GM18511 (cell line): ENCODE results near the gene SLC17A8.
"Not testable (repeated sequence)": the region's sequence is repeated elsewhere in the genome, so short reads cannot be mapped to it uniquely, and the experiment has no call there.

ENCODE experiments used
- ATAC-seq: cut with Tn5 transposase; IDR thresholded peaks from one replicate; pipeline ENCODE4 v1.9.1; 2021; ENCODE audit warnings: mild to moderate bottlenecking, moderate library complexity; ENCODE audit not compliant: unreplicated experiment

SLC17A8 gene

DNA sequence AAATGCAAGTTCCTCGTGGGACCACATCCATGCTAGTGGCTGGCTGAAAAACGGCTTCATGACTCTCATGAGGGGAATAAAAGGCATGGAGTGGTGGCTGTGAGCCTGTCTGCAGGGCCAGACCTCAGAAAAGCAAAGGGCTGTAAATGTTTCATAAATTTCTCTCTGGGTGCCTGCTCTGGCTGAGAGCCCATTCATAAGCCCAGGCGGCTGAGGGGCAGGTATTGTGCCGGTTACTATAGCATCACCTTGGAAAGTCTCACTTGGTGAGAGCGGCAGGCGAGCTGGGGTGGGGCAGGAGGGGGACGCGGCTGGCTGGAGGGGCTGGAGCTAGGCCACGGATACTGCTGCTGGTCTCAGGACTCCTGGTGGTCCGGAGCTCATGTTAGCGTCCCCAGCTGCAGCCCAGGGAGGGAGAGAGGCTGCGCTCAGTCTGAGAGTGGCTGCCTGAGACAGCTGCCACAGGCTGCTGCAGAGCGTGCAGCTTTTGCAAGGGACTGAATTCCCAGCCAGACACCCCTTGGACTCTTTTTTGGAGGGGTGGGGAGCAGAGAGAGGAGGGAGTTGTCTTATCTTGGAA lies at the start of gene SLC17A8:
SLC17A8 (plus strand) TSS at position 431 of the 580 bp plus-strand sequence. CDS start 318 bp downstream, outside the sequence.
- no peak for ATAC-seq

DNA sequence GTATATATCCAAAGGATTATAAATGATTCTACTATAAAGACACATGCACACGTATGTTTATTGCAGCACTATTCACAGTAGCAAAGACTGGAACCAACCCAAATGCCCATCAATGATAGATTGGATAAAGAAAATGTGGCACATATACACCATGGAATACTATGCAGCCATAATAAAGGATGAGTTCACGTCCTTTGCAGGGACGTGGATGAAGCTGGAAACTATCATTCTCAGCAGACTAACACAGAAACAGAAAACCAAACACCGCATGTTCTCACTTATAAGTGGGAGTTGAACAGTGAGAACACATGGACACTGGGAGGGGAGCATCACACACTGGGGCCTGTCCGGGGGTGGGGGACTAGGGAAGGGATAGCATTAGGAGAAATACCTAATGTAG lies 48.7 kb upstream of the SLC17A8 start:
- not testable (repeated sequence) for ATAC-seq

DNA sequence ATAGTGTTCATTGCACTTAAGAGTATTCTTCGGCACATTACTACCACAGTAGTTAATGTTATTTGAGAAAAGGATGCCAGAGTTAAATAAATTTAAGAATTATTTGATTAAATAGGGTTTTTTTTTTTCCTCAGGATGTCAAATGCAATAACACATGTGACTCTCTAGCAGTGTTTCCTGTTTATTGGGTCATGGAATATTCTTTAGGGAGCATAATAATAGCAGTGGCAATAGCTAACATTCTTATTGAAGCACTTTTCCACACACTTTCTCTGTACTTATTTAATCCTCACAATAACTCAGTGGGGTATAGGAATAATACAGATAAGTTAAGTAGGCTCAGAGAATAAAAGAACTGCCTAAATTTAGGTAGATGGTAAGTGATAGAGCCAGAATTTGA lies 45.6 kb upstream of the SLC17A8 start:
- ATAC-seq = no peak

DNA sequence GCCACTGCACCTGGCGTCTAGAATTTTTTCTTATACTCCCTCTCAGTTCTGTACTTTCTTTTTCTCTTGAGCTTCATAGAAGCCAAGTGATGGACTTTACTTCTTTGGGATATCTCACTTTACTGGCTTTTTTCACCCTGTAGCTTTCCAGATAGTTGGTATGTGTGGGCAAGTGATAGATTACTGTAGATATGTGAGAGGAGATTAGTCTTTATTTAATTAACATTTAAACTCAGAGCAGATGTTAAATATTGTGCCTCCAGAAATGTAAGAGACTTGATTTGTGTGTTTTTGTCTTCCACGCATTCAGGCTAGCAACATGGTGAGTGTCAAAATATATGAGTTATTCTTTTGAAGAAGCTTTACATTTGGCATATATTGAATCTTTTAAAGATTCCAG lies 39.5 kb upstream of the SLC17A8 start:
- ATAC-seq = no peak

DNA sequence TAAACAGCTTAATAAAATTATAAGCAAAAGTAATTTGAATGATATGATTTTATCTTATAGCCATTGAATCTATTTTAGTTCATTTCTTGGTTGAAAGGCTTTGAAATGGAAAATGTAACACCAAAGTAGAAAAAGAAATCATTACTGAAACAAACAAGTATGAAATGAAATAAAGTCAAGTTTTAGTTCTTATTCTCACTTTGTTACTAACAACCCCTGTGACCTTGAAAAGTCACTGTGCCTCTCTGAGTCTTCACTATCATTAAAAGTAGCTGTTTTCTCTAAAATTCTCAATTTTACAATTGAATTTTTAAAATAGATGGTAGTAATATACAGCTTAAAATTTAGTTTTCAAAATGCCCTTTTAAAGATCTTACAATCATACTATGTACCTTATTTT lies 32.4 kb upstream of the SLC17A8 start:
- ATAC-seq = no peak

- ATAC-seq = no peak
Measured at GRCh38 chr12:100326208-100326607, 30.7 kb upstream of the SLC17A8 start.

DNA sequence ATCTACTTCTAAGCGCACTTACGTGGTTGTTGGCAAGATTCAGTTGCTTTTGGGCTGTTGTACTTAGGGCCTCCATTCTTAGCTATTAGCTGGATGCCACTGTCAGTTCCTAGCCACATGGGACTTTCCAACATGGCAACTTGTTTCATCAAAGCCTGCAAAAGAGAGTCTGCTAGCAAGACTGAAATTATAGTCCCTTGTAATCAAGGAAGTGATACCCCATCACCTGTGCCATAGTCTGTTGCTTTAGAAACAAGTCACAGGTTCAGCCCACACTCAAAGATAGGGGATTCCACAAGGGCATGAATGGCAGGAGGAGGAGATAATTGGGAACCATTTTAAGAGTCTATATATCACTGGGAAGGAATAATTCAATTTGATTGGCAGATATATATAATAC lies 27.1 kb upstream of the SLC17A8 start:
- peak; percentile 96 for ATAC-seq

GRCh38 chr12:100331871-100332270 lies 25.0 kb upstream of the SLC17A8 start:
- no peak for ATAC-seq

DNA sequence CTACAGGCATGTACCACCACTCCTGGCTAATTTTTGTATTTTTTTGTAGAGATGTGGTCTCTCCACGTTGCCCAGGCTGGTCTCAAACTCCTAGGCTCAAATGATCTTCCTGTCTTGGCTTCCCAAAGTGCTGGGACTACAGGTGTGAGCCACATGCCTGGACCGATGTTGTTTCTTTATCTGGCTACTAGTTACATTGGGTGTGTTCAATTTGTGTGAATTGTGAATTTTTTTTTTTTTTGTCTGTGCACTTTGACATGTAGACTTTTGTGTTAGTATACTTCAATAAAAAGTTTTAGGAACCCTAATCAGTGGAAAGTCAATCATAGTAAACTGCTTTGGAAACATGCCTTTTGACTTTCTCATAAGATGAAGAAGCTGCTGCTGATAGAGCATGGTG lies 24.0 kb upstream of the SLC17A8 start:
- no peak for ATAC-seq

DNA sequence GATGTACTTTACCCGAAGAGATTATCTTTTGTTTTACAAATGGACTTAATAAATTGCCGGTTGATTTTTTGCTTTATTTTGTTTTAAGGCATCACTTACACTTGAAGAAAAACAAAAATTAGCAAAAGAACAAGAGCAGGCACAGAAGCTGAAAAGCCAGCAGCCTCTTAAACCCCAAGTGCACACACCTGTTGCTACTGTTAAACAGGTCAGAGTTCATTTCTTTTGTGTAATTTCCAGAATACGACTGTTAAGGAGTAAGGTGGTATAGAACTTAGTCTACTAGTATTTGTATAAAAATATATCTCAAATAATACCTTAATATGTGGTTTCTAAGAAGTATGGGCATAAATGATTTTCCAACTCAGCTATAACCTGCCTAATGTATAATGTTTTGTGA lies 19.6 kb upstream of the SLC17A8 start:
- ATAC-seq = no peak

DNA sequence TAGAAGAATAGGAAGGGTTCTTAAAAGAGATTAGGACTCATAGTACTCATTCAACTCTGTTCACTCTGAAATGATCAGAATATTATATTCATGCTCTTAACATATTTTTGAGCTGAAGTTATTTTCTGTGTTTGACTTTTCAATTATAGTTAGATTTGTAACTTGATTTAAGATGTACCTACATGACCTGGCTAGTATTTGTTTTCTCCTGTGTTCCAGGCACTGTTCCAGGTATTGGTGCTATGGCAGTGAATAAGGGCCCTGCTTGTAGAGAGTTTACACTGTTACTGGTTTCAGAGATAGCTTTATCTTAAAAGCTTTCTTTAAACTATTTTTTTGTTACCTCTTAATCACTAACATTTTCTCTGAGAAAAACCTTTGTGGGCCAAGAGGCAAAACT lies 19.1 kb upstream of the SLC17A8 start:
- no peak for ATAC-seq

- no peak for ATAC-seq
Measured at GRCh38 chr12:100339071-100339470, 17.8 kb upstream of the SLC17A8 start.

DNA sequence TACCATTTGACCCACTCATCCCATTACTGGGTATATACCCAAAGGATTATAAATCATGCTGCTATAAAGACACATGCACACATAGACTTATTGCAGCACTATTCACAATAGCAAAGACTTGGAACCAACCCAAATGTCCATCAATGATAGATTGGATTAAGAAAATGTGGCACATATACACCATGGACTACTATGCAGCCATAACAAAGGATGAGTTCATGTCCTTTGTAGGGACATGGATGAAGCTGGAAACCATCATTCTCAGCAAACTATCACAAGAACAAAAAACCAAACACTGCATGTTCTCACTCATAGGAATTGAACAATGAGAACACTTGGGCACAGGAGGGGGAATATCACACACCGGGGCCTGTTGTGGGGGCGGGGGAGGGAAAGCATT lies 14.0 kb upstream of the SLC17A8 start:
- ATAC-seq = not testable (repeated sequence)

DNA sequence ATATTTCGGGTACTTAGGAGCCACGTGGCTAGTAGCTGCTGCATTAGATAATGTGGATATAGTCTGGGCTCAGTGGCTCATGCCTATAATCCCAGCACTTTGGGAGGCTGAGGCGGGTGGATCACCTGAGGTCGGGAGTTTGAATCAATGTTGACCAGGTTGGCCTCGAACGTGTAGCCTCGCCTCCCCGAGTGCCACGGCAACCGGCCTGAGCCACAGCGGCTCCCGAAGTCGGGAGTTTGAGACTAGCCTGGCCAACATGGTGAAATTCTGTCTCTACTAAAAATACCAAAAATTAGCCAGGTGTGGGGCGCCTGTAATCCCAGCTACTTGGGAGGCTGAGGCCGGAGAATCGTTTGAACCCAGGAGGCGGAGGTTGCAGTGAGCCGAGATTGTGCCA lies 12.5 kb upstream of the SLC17A8 start:
- ATAC-seq = not testable (repeated sequence)

GRCh38 chr12:100345020-100345767 lies 11.7 kb upstream of the SLC17A8 start:
- ATAC-seq = no peak

DNA sequence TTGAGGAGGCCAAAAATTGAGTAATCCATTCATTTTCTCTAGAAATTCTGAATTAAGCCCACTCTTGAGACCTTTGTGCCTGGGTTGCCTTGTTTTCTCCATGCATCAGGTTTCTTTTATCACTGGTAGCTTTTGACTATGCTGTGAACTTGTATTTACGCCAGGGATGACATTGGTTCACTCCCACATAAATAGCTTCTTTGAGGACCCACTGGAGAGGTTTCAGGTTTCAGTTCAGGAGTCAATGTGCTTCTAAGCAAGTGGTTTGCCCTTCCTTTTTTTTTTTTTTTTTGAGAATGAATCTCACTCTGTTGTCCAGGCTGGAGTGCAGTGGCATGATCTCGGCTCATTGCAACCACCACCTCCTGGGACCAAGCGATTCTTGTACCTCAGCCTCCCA lies 10.2 kb upstream of the SLC17A8 start:
- ATAC-seq = no peak

GRCh38 chr12:100348657-100349454 lies 8.0 kb upstream of the SLC17A8 start:
- ATAC-seq = no peak

- no peak for ATAC-seq
Measured at GRCh38 chr12:100359248-100359647, 2.4 kb downstream of the SLC17A8 start.

DNA sequence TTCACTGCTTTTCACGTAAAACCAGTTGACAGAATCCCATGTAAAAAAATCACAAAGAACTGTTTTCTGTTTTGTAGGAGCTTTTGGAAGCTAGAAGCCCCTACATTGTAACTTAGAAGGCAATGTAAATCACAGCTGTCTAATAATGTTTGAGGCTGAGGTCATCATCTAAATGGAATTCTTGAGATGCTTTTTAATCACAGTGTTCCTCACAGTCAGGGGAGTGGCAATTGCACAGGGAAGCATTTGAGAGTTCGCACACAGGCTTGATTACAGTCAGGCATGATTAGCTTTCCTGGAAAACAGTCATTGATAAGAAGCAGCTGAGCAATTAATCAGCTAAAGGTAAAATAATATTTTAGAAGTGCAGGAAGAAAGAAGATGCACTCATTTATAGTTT lies 2.9 kb downstream of the SLC17A8 start:
- ATAC-seq = no peak

GRCh38 chr12:100360450-100360849 lies 3.6 kb downstream of the SLC17A8 start:
- no peak for ATAC-seq

DNA sequence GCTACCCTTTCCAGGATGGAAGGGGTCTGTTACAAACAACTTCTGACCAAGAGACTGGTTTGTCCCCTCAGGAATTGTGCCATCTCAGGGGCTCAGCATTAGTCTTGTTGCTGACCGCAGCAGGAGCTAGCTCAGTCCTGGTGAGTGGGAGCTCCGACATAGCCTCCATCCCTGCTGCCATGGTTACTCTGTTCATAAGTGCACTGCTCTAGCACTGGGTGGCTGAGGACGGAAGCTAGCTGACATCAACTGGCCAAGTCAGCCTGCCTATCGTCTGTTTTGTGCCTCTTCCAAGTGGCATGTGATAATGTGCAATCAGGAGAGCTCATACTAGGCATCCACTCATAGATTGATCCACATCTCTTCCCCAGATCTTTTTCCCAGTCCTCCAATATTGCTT lies 7.5 kb downstream of the SLC17A8 start:
- no peak for ATAC-seq

- no peak for ATAC-seq
Measured at GRCh38 chr12:100365411-100365810, 8.5 kb downstream of the SLC17A8 start.
